SK-N-SH (cell line): ENCODE data around the gene C13orf46. TPM values are rescaled to one million over a fixed set of nuclear protein-coding genes. Genes with fewer than 3 reads are reported as not detected.

Source experiments
- CTCF ChIA-PET: fragments of 300-600, 350-600 bp; formaldehyde crosslinking; extraction: SDS; loops from one replicate; lab custom pipeline; 2021; lab: Yijun Ruan, JAX
- POLR2A ChIA-PET: fragments of 350-600 bp; sonication (Branson Sonifier 250); formaldehyde crosslinking; extraction: SDS; loops from one replicate; lab custom pipeline; 2020; ENCODE audit warnings: antibody characterized with exemption, inconsistent platforms; lab: Yijun Ruan, JAX
- DNase-seq: peaks from one replicate; pipeline ENCODE4 v3.0.0; 2012
- H2AFZ ChIP-seq: fragments of 200-600 bp; sonication (generic); 2 replicates; pipeline ENCODE4 v1.8.1; 2016; ENCODE audit warnings: antibody characterized with exemption, mild to moderate bottlenecking, low read depth
- H3F3A ChIP-seq: fragments of 200-600 bp; sonication (generic); replicated peaks from 2 replicates; pipeline ENCODE3; 2016; ENCODE audit warnings: antibody characterized with exemption, mild to moderate bottlenecking; ENCODE audit not compliant: insufficient read depth
- H3K27ac ChIP-seq, 2 experiments: fragments of 200-500 bp in 1 of 2; fragments of 200-600 bp in 1 of 2; sonication (Bioruptor generic) in 1 of 2; sonication (generic), shearing (Covaris generic) in 1 of 2; 2 replicates each; pipeline versions ENCODE4 v1.5.1 to v1.6.1; 2014 to 2016; ENCODE audit warnings: low read depth in 2 of 2, inconsistent platforms in 1 of 2, low read length in 1 of 2, mild to moderate bottlenecking in 1 of 2, mixed read lengths in 1 of 2
- H3K27me3 ChIP-seq: fragments of 200-600 bp; sonication (generic), shearing (Covaris generic); 2 replicates; pipeline ENCODE4 v1.6.1; 2016; ENCODE audit warnings: mixed run types; ENCODE audit not compliant: insufficient read depth
- H3K36me3 ChIP-seq, 2 experiments: fragments of 200-500 bp in 1 of 2; fragments of 200-600 bp in 1 of 2; sonication (Bioruptor generic) in 1 of 2; sonication (generic) in 1 of 2; replicated peaks in 1 of 2; 2 replicates each; pipeline versions ENCODE3 to v1.5.1; 2014 to 2016; ENCODE audit warnings: low read length in 1 of 2, mild to moderate bottlenecking in 1 of 2; ENCODE audit not compliant: insufficient read depth in 2 of 2, control insufficient read depth in 1 of 2
- H3K4me1 ChIP-seq, 2 experiments: fragments of 200-500 bp in 1 of 2; fragments of 200-600 bp in 1 of 2; sonication (Bioruptor generic) in 1 of 2; sonication (generic), shearing (Covaris generic) in 1 of 2; 2 replicates each; pipeline versions ENCODE4 v1.5.1 to v1.6.1; 2014 to 2016; ENCODE audit warnings: low read depth in 1 of 2, low read length in 1 of 2, mixed run types in 1 of 2; ENCODE audit not compliant: insufficient read depth in 2 of 2, control insufficient read depth in 1 of 2
- H3K4me2 ChIP-seq: fragments of 200-600 bp; sonication (generic), shearing (Covaris generic); 2 replicates; pipeline ENCODE4 v1.6.1; 2017; ENCODE audit warnings: mixed run types
- H3K4me3 ChIP-seq, 2 experiments: fragments of 200-500 bp in 1 of 2; fragments of 200-600 bp in 1 of 2; sonication (Bioruptor generic) in 1 of 2; sonication (generic), shearing (Covaris generic) in 1 of 2; 2 replicates each; pipeline versions ENCODE4 v1.5.1 to v1.8.1; 2014 to 2016; ENCODE audit warnings: low read depth in 2 of 2, inconsistent platforms in 1 of 2, low read length in 1 of 2, mild to moderate bottlenecking in 1 of 2, mixed read lengths in 1 of 2, moderate library complexity in 1 of 2
- H3K79me2 ChIP-seq: fragments of 200-600 bp; sonication (generic); 2 replicates; pipeline ENCODE4 v1.8.1; 2017; ENCODE audit warnings: mild to moderate bottlenecking; ENCODE audit not compliant: insufficient read depth
- H3K9ac ChIP-seq: fragments of 200-600 bp; sonication (generic); 2 replicates; pipeline ENCODE4 v1.6.1; 2017; ENCODE audit warnings: mixed run types
- H3K9me2 ChIP-seq: fragments of 200-600 bp; sonication (generic); 2 replicates; pipeline ENCODE4 v1.6.1; 2017; ENCODE audit warnings: mixed run types
- H3K9me3 ChIP-seq: fragments of 200-600 bp; sonication (generic); 2 replicates; pipeline ENCODE4 v1.6.1; 2017; ENCODE audit warnings: mixed run types, mild to moderate bottlenecking, moderate library complexity
- H4K20me1 ChIP-seq: fragments of 200-600 bp; sonication (generic); 2 replicates; pipeline ENCODE4 v1.6.1; 2017; ENCODE audit warnings: mild to moderate bottlenecking, mixed run types; ENCODE audit not compliant: insufficient read depth
- EP300 ChIP-seq, 2 experiments: IDR thresholded peaks; 2 replicates each; pipeline versions ENCODE4 v1.4.0 to v1.6.1; 2012; ENCODE audit warnings: borderline replicate concordance in 1 of 2, low read depth in 1 of 2, low read length in 1 of 2
- FOSL2 ChIP-seq: IDR thresholded peaks from 2 replicates; pipeline ENCODE4 v1.4.0; 2012; ENCODE audit warnings: low read depth, mild to moderate bottlenecking, moderate library complexity, borderline replicate concordance
- FOXJ3 ChIP-seq: sonication (generic); formaldehyde crosslinking; IDR thresholded peaks from 2 replicates; pipeline ENCODE4 v1.5.1; 2020; ENCODE audit warnings: mild to moderate bottlenecking, missing genetic modification reagents
- FOXM1 ChIP-seq: IDR thresholded peaks from 2 replicates; pipeline ENCODE4 v1.4.0; 2012; ENCODE audit warnings: low read depth, mild to moderate bottlenecking
- GABPA ChIP-seq: IDR thresholded peaks from 2 replicates; pipeline ENCODE4 v1.4.0; 2012; ENCODE audit warnings: low read depth, mild to moderate bottlenecking
- GATA2 ChIP-seq: sonication (generic); formaldehyde crosslinking; IDR thresholded peaks from 2 replicates; pipeline ENCODE4 v1.5.0; 2020; ENCODE audit warnings: mild to moderate bottlenecking, missing genetic modification reagents
- JUND ChIP-seq: IDR thresholded peaks from 2 replicates; pipeline ENCODE4 v1.4.0; 2012
- MEF2A ChIP-seq: IDR thresholded peaks from 2 replicates; pipeline ENCODE4 v1.4.0; 2012; ENCODE audit warnings: low read depth, borderline replicate concordance
- NFIC ChIP-seq: IDR thresholded peaks from 2 replicates; pipeline ENCODE4 v1.4.0; 2012; ENCODE audit warnings: borderline replicate concordance
- RCOR1 ChIP-seq: fragments of 150-350 bp; IDR thresholded peaks from 2 replicates; pipeline ENCODE4 v1.6.1; 2017; ENCODE audit warnings: antibody characterized with exemption, low read length
- REST ChIP-seq: IDR thresholded peaks from 2 replicates; pipeline ENCODE4 v1.6.1; 2012; ENCODE audit warnings: mild to moderate bottlenecking, low read depth, low read length, moderate library complexity
- SMC3 ChIP-seq: IDR thresholded peaks from 2 replicates; pipeline ENCODE4 v1.6.1; 2012; ENCODE audit warnings: low read depth, low read length, improper control_type of control experiment
- TAF1 ChIP-seq: IDR thresholded peaks from 2 replicates; pipeline ENCODE4 v1.6.1; 2012; ENCODE audit warnings: low read depth, mild to moderate bottlenecking, low read length, moderate library complexity, borderline replicate concordance
- TEAD4 ChIP-seq: IDR thresholded peaks from 2 replicates; pipeline ENCODE4 v1.4.0; 2012; ENCODE audit warnings: mild to moderate bottlenecking, borderline replicate concordance; ENCODE audit not compliant: insufficient read depth
- USF1 ChIP-seq: IDR thresholded peaks from 2 replicates; pipeline ENCODE4 v1.4.0; 2012; ENCODE audit warnings: low read depth, borderline replicate concordance
- USF2 ChIP-seq: fragments of 150-350 bp; IDR thresholded peaks from 2 replicates; pipeline ENCODE4 v1.6.1; 2017; ENCODE audit warnings: antibody characterized with exemption, low read length, low read depth, borderline replicate concordance
- YY1 ChIP-seq: IDR thresholded peaks from 2 replicates; pipeline ENCODE4 v1.4.0; 2012; ENCODE audit warnings: low read depth, mild to moderate bottlenecking
- WGBS: methylation state at CpG from one replicate; pipeline ENCODE4 v1.1.6; 2017; ENCODE audit warnings: low lambda C conversion rate; 5-methylcytosine and 5-hydroxymethylcytosine counted together
- polyA plus RNA-seq, 3 experiments: library from polyadenylated mRNA; depleted of rRNA; stranded (reverse); fragments of >200 nt; gene quantifications; 2 replicates each; pipeline ENCODE4 v1.2.3, GENCODE V29; 2012

The C13orf46 gene
- polyA plus RNA-seq, 1 of the 3 experiments (the other 2 are of a cell fraction): 1.7 TPM

- Histone ChIP-seq H3K27ac (no peak overlapping the region), H3K4me1 (peaks cover 0 to 13% of the 10 kb centered on the region in 2 experiments; a peak in 1 of 4 replicates), H3K4me3 (no peak overlapping the region), H3K79me2 (no peaks in the 10 kb centered on the region), H3K9me2 (no peaks in the 10 kb centered on the region), H3K4me2 (no peak overlapping the region), H4K20me1 (no peaks in the 10 kb centered on the region), H3K27me3 (no peaks in the 10 kb centered on the region), H3K36me3 (peaks cover 22 to 38% of the 10 kb centered on the region in 2 experiments), H3F3A (no peaks in the 10 kb centered on the region), H3K9ac (no peak overlapping the region), H2AFZ (no peak overlapping the region), H3K9me3 (no peaks in the 10 kb centered on the region)
- POLR2A ChIA-PET: no interaction called here
- no peak for DNase-seq
- TF ChIP-seq GATA2 (CRISPR knock-in tag) (no peak), NFIC (no peak), USF1 (no peak), GABPA (no peak), REST (no peak), USF2 (no peak), SMC3 (no peak), YY1 (no peak), JUND (no peak), FOXJ3 (no peak), EP300 (IDR thresholded peaks at IDR 0.05; ENCODE audit: borderline replicate concordance in 1 of 2, low read depth in 1 of 2, low read length in 1 of 2) (no peak), MEF2A (no peak), RCOR1 (no peak), TEAD4 (no peak), FOXM1 (no peak), FOSL2 (no peak), TAF1 (no peak)
- CTCF ChIA-PET: interaction anchor here (0.9 kb wide), 1 partner anchor 180 kb away, joined by 3 read pairs; no protein-coding TSS in a partner anchor
- WGBS: 84% methylated on average over 13 of the region's 38 CpGs
Observed at GRCh38 chr13:113996081-113996911, 22.4 kb upstream of the C13orf46 start.
